SU-DHL-6 (cell line): Measurements from ENCODE around the gene BMPR2.
"Not testable (repeated sequence)": the region's sequence is repeated elsewhere in the genome, so short reads cannot be mapped to it uniquely, and the experiment has no call there.

Experiments used
- H2AFZ ChIP-seq: fragments of 200-600 bp; sonication (generic); 2 replicates; pipeline ENCODE4 v1.6.1; 2014; ENCODE audit warnings: low read depth, mild to moderate bottlenecking, moderate library complexity, mixed read lengths, antibody characterized with exemption, low read length; ENCODE audit not compliant: severe bottlenecking
- H3F3A ChIP-seq: fragments of 200-600 bp; shearing (Covaris generic); 2 replicates; pipeline ENCODE4 v1.6.0; 2016; ENCODE audit warnings: antibody characterized with exemption, mild to moderate bottlenecking; ENCODE audit not compliant: insufficient read depth
- H3K27ac ChIP-seq: fragments of 200-600 bp; sonication (generic); 2 replicates; pipeline ENCODE4 v1.5.1; 2016; ENCODE audit warnings: low read depth, mild to moderate bottlenecking, low read length, moderate library complexity, mixed read lengths
- H3K27me3 ChIP-seq: fragments of 200-600 bp; sonication (generic), shearing (Covaris generic); 2 replicates; pipeline ENCODE4 v1.6.0; 2014; ENCODE audit warnings: mild to moderate bottlenecking, low read length
- H3K36me3 ChIP-seq: fragments of 200-600 bp; sonication (generic); 2 replicates; pipeline ENCODE4 v1.6.1; 2014; ENCODE audit warnings: mild to moderate bottlenecking, low read length, mixed read lengths
- H3K4me2 ChIP-seq: fragments of 300-600, 200-600 bp; shearing (Covaris generic), sonication (generic); 2 replicates; pipeline ENCODE4 v1.6.0; 2014; ENCODE audit warnings: low read length, low read depth, mild to moderate bottlenecking; ENCODE audit not compliant: poor library complexity, severe bottlenecking
- H3K4me3 ChIP-seq: fragments of 200-600 bp; sonication (generic); 2 replicates; pipeline ENCODE4 v1.5.1; 2014; ENCODE audit warnings: antibody characterized with exemption, low read length, mild to moderate bottlenecking, mixed read lengths; ENCODE audit not compliant: insufficient read depth, poor library complexity, severe bottlenecking
- H3K79me2 ChIP-seq: fragments of 200-600 bp; sonication (generic); 2 replicates; pipeline ENCODE4 v1.6.1; 2014; ENCODE audit warnings: mild to moderate bottlenecking, low read length, moderate library complexity; ENCODE audit not compliant: insufficient read depth
- H3K9ac ChIP-seq: fragments of 200-600 bp; sonication (generic); 2 replicates; pipeline ENCODE4 v1.7.0; 2014; ENCODE audit warnings: mild to moderate bottlenecking, low read length
- H3K9me2 ChIP-seq: fragments of 200-600 bp; sonication (generic); replicated peaks from 2 replicates; pipeline ENCODE4 v1.6.1; 2014; ENCODE audit warnings: low read length; ENCODE audit not compliant: insufficient read depth
- H3K9me3 ChIP-seq: fragments of 200-600 bp; sonication (generic); 2 replicates; pipeline ENCODE4 v1.6.1; 2014; ENCODE audit warnings: low read length, mixed read lengths; ENCODE audit not compliant: insufficient read depth
- H4K20me1 ChIP-seq: fragments of 200-600 bp; sonication (generic); 2 replicates; pipeline ENCODE4 v1.6.1; 2014; ENCODE audit warnings: low read depth, mild to moderate bottlenecking, antibody characterized with exemption, low read length, moderate library complexity, mixed read lengths
- EZH2phosphoT487 ChIP-seq: fragments of 200-600 bp; sonication (generic), shearing (Covaris generic); conservative IDR thresholded peaks from 2 replicates; pipeline ENCODE4 v1.6.1; 2018; ENCODE audit warnings: mild to moderate bottlenecking, antibody characterized with exemption, low read length, moderate library complexity, mixed read lengths
- TF ChIP-seq, protein P1 (sequence below): fragments of 200-600 bp; sonication (generic); IDR thresholded peaks from one replicate; pipeline ENCODE4 v1.5.1; 2017; ENCODE audit warnings: antibody characterized with exemption, mild to moderate bottlenecking, low read length, moderate library complexity; ENCODE audit not compliant: insufficient read depth, poor library complexity, severe bottlenecking

Gene BMPR2

DNA sequence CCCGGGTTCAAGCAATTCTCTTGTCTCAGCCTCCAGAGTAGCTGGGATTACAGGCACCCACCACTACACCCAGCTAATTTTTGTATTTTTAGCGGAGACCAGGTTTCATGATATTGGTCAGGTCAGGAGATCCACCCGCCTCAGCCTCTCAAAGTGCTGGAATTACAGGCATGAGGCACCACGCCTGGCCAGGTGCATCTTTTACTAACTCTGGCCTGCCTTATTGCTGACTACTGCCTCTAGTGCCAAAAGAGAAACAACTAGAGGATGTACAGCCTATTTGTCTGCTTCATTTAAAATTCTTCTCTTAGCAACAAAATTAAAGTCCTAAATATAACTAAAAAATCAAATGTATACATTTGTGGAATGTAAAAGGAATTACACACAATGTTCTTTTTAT, 115.4 kb downstream of the BMPR2 start:
- Histone ChIP-seq H3K27me3 (no peaks in the 10 kb centered on the region), H2AFZ (no peak overlapping the region), H3K27ac (no peak overlapping the region), H3K36me3 (no peaks in the 10 kb centered on the region), H3K9ac (no peak overlapping the region), H3K79me2 (no peaks in the 10 kb centered on the region), H4K20me1 (no peaks in the 10 kb centered on the region), H3F3A (no peaks in the 10 kb centered on the region), H3K9me2 (no peaks in the 10 kb centered on the region), H3K4me3 (no peak overlapping the region), H3K4me2 (no peak overlapping the region), H3K9me3 (no peaks in the 10 kb centered on the region)
- TF ChIP-seq, protein P1, sequence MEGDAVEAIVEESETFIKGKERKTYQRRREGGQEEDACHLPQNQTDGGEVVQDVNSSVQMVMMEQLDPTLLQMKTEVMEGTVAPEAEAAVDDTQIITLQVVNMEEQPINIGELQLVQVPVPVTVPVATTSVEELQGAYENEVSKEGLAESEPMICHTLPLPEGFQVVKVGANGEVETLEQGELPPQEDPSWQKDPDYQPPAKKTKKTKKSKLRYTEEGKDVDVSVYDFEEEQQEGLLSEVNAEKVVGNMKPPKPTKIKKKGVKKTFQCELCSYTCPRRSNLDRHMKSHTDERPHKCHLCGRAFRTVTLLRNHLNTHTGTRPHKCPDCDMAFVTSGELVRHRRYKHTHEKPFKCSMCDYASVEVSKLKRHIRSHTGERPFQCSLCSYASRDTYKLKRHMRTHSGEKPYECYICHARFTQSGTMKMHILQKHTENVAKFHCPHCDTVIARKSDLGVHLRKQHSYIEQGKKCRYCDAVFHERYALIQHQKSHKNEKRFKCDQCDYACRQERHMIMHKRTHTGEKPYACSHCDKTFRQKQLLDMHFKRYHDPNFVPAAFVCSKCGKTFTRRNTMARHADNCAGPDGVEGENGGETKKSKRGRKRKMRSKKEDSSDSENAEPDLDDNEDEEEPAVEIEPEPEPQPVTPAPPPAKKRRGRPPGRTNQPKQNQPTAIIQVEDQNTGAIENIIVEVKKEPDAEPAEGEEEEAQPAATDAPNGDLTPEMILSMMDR: peak; percentile 10
- TF ChIP-seq EZH2phosphoT487: no peak

DNA sequence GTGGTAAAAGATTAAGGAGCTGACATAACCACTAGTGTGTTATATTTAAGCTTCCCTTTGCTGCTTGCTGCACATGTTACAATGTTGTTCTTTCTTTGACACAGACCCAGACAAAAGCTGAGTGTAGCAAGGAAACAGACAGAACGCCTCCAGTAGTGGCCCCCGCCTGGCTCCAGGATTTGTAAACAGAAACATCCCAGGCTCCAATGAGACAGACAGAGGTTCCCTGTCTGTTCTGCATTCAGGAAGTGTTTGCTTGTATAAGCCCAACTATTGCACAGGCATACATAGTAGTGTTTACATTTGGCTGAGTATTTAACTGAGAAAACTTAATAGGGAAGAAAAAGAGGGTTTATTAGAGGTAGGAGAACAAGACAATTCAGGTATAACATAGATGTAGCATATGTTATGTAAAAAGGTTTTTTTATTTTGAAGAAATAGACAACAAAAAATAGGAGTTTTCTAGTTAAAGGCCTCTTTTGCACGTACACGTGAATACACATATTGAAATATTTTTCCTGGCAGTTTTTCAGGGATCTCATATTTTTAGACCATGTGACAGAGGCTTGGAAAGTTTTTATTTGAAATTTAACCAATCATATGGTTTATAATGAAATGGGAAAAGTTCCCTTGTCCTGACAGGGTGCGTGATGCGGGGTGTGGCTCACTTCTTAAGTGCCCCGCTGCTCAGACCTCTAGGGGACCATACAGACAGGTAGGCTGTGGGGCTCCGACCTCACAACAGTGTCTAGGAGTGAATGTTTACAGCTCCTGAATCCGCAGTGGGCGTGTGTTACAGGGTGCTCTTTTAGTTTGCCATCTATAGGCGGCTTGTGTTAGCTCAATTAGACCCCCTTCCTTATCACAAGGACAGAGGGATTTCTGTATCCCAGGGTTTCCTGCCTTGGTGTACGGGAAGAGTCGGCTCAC, 118.4 kb downstream of the BMPR2 start:
- Histone ChIP-seq H3K36me3 (no peaks in the 10 kb centered on the region), H3K9ac (no peak overlapping the region), H3F3A (no peaks in the 10 kb centered on the region), H3K79me2 (no peaks in the 10 kb centered on the region), H3K4me2 (no peak overlapping the region), H3K27ac (no peak overlapping the region), H3K4me3 (no peak overlapping the region), H3K27me3 (no peaks in the 10 kb centered on the region), H4K20me1 (no peaks in the 10 kb centered on the region), H3K9me3 (no peaks in the 10 kb centered on the region), H3K9me2 (no peaks in the 10 kb centered on the region), H2AFZ (no peak overlapping the region)
- TF ChIP-seq, protein P1: no peak
- TF ChIP-seq EZH2phosphoT487: no peak

DNA sequence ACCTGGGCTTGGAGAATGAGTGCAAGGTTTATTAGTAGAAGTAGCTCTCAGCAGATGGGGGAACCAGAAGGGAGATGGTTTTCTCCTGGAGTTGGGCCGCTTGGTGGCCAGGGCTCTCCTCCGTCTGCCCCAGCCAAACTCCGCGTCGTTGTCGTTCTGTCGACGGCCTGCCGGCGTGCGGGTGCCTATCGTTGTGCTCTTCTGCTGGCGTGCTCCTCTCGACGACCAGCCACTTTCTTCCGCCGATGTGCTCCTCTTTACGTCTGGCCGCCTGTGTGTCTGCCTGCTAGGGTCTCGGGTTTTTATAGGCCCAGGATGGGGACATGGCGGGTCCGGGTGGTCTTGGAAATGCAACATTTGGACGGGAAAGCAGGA, 119.1 kb downstream of the BMPR2 start:
- H3K27ac ChIP-seq: no peak overlapping the region

DNA sequence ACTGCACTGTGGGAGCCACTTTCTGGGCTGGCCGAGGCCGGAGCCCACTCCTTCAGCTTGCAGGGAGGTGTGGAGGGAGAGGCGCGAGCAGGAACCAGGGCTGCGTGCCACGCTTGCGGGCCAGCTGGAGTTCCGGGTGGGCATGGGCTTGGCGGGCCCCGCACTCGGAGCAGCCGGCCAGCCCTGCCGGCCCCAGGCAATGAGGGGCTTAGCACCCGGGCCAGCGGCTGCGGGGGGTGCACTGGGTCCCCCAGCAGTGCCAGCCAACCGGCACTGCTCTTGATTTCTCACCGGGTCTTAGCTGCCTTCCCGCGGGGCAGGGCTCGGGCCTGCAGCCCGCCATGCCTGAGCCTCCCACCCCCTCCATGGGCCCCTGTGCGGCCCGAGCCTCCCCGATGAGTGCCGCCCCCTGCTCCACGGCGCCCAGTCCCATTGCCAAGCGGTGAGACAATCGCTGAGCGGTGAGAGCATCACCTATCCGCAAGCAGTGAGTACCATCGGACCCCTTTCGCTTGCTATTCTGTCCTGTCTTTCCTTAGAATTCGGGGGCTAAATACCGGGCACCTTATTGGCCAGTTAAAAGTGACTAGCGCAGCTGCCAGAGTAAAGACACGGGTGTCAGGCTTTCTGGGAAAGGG, 120.8 kb downstream of the BMPR2 start:
- not testable (repeated sequence) for H2AFZ ChIP-seq, H3K36me3 ChIP-seq, H3K9me3 ChIP-seq, H3K79me2 ChIP-seq, H3K4me3 ChIP-seq, H3K9ac ChIP-seq, H3K4me2 ChIP-seq, H3K27ac ChIP-seq, H3F3A ChIP-seq, H3K9me2 ChIP-seq, H4K20me1 ChIP-seq, H3K27me3 ChIP-seq

More for the DNA sequence above, 119.1 kb downstream of the BMPR2 start:
- H3K9me2 ChIP-seq: no peaks in the 10 kb centered on the region
- H3F3A ChIP-seq: no peaks in the 10 kb centered on the region
- H3K9ac ChIP-seq: no peak overlapping the region
- TF ChIP-seq, protein P1: no peak
- no peak for TF ChIP-seq EZH2phosphoT487
- no peak overlapping the region for H2AFZ ChIP-seq
- no peak overlapping the region for H3K4me2 ChIP-seq
- H3K4me3 ChIP-seq: no peak overlapping the region
- no peaks in the 10 kb centered on the region for H4K20me1 ChIP-seq
- H3K27me3 ChIP-seq: no peaks in the 10 kb centered on the region
- H3K79me2 ChIP-seq: no peaks in the 10 kb centered on the region
- H3K36me3 ChIP-seq: no peaks in the 10 kb centered on the region
- no peaks in the 10 kb centered on the region for H3K9me3 ChIP-seq

DNA sequence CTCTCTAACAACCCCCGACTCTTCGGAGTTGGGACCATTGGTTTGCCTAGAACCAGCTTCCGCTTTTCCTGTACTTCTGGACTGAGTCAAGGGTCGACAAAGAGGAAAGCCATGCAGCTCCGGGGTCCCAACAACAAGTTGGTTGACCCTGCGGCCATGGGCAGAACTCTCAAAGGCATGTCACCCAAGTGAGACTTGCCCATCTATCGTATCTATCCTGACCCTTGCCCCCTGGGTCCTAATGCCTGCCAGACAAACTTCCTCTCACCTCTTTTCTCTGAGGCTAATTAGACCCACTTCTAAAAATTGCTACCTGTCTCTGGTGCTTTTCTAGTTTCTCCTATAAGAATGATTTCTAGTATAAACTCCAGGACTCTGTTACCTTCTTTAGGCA, 121.3 kb downstream of the BMPR2 start:
- not testable (repeated sequence) for H3K79me2 ChIP-seq, H3K4me2 ChIP-seq, H3K27ac ChIP-seq, H4K20me1 ChIP-seq, H3K9me2 ChIP-seq, H3K9ac ChIP-seq, H3K4me3 ChIP-seq, H2AFZ ChIP-seq, H3F3A ChIP-seq, H3K27me3 ChIP-seq, H3K9me3 ChIP-seq, H3K36me3 ChIP-seq
